Mucosa of gallbladder (tissue), 1 donor: ENCODE measurements around the gene LRRC43. TPM values are rescaled to one million over a fixed set of nuclear protein-coding genes. Genes with fewer than 3 reads are reported as not detected.
"Not testable (repeated sequence)": the region's sequence is repeated elsewhere in the genome, so short reads cannot be mapped to it uniquely, and the experiment has no call there.

Source experiments
- DNase-seq: peaks from one replicate; pipeline ENCODE4 v3.0.0-alpha.2; 2020; ENCODE audit warnings: low spot score
- total RNA-seq: library from RNA; stranded (reverse); gene quantifications from one replicate; pipeline ENCODE4 v1.2.1, GENCODE V29; 2021
- donor health status: DM: no; HTN: no; CAD: no.

LRRC43 gene
- total RNA-seq, 1 donor from 2014 or later: 3.5 TPM

- DNase-seq: no peak
Measured at GRCh38 chr12:122158700-122159285, 24.1 kb upstream of the LRRC43 start.

GRCh38 chr12:122159882-122160281 lies 23.0 kb upstream of the LRRC43 start:
- DNase-seq: no peak

- no peak for DNase-seq
Measured at GRCh38 chr12:122160761-122161160, 22.2 kb upstream of the LRRC43 start.

- no peak for DNase-seq
Measured at GRCh38 chr12:122161682-122162081, 21.2 kb upstream of the LRRC43 start.

GRCh38 chr12:122162976-122163375 lies 19.9 kb upstream of the LRRC43 start:
- DNase-seq: no peak

- DNase-seq: no peak
Measured at GRCh38 chr12:122166422-122167349, 16.2 kb upstream of the LRRC43 start.

GRCh38 chr12:122167356-122167925 lies 15.5 kb upstream of the LRRC43 start:
- DNase-seq: no peak

GRCh38 chr12:122168492-122168891 lies 14.4 kb upstream of the LRRC43 start:
- no peak for DNase-seq

- no peak for DNase-seq
Measured at GRCh38 chr12:122171399-122171798, 11.5 kb upstream of the LRRC43 start.

- DNase-seq: no peak
Measured at GRCh38 chr12:122172262-122172939, 10.5 kb upstream of the LRRC43 start.

GRCh38 chr12:122174155-122174845 lies 8.6 kb upstream of the LRRC43 start, which contains the start of gene IL31:
IL31 (minus strand) TSS chr12:122174221; CDS start chr12:122174172, 49 bp downstream.
- DNase-seq: no peak

GRCh38 chr12:122176473-122176872 lies 6.5 kb upstream of the LRRC43 start:
- not testable (repeated sequence) for DNase-seq

GRCh38 chr12:122183588-122183940 lies 641 bp downstream of the LRRC43 start:
- DNase-seq: no peak

GRCh38 chr12:122184517-122184916 lies 1.6 kb downstream of the LRRC43 start:
- no peak for DNase-seq

GRCh38 chr12:122185079-122185478 lies 2.2 kb downstream of the LRRC43 start:
- no peak for DNase-seq

- no peak for DNase-seq
Measured at GRCh38 chr12:122185494-122186082, 2.7 kb downstream of the LRRC43 start.

- no peak for DNase-seq
Measured at GRCh38 chr12:122187466-122187865, 4.5 kb downstream of the LRRC43 start.

- no peak for DNase-seq
Measured at GRCh38 chr12:122189626-122190475, 6.9 kb downstream of the LRRC43 start.

- DNase-seq: peak; percentile 58
Measured at GRCh38 chr12:122190842-122191668, 8.1 kb downstream of the LRRC43 start.
